Hepatocyte (in vitro differentiated cells): ENCODE measurements around the gene FAM72A.
"Not testable (repeated sequence)": the region's sequence is repeated elsewhere in the genome, so short reads cannot be mapped to it uniquely, and the experiment has no call there.

Experiments
- EZH2 ChIP-seq: fragments of 200-600 bp; sonication (generic); IDR thresholded peaks from 2 replicates; pipeline ENCODE4 v1.6.1; 2016; ENCODE audit warnings: antibody characterized with exemption, mild to moderate bottlenecking, borderline replicate concordance
- EZH2phosphoT487 ChIP-seq: fragments of 200-600 bp; sonication (generic); IDR thresholded peaks from one replicate; pipeline ENCODE4 v1.6.1; 2018; ENCODE audit warnings: antibody characterized with exemption, mild to moderate bottlenecking, low read depth, moderate library complexity; ENCODE audit not compliant: unreplicated experiment, severe bottlenecking
- TF ChIP-seq, protein P1 (sequence below): fragments of 200-600 bp; sonication (generic); IDR thresholded peaks from 2 replicates; pipeline ENCODE4 v1.5.1; 2016; ENCODE audit warnings: antibody characterized with exemption, mild to moderate bottlenecking; ENCODE audit not compliant: poor library complexity

DNA sequence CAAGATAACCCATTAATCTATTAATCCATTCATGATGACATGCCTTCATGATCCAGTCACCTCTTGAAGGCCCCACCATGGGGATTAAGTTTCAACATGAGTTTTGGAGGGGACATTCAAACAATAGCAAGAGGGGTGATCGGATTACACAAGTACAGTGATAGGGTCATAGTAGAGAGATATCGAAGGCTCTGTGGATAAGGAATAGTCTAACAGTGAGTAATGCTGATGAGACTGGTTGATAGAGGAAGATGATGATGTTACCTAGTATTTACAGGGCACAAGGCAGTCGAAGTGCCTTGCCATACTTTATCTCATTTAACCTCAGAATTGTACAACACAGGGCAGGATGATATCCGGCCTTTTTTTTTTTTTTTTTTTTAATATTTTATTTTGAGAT, 18.9 kb upstream of the FAM72A start:
- TF ChIP-seq, protein P1, sequence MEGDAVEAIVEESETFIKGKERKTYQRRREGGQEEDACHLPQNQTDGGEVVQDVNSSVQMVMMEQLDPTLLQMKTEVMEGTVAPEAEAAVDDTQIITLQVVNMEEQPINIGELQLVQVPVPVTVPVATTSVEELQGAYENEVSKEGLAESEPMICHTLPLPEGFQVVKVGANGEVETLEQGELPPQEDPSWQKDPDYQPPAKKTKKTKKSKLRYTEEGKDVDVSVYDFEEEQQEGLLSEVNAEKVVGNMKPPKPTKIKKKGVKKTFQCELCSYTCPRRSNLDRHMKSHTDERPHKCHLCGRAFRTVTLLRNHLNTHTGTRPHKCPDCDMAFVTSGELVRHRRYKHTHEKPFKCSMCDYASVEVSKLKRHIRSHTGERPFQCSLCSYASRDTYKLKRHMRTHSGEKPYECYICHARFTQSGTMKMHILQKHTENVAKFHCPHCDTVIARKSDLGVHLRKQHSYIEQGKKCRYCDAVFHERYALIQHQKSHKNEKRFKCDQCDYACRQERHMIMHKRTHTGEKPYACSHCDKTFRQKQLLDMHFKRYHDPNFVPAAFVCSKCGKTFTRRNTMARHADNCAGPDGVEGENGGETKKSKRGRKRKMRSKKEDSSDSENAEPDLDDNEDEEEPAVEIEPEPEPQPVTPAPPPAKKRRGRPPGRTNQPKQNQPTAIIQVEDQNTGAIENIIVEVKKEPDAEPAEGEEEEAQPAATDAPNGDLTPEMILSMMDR, result not testable (repeated sequence)
- TF ChIP-seq EZH2phosphoT487, EZH2: not testable (repeated sequence)
